DOHH2 (cell line): Measurements from ENCODE around the gene PCSK1N.

Experiments
- H3F3A ChIP-seq: fragments of 200-600 bp; sonication (generic), shearing (Covaris generic); 2 replicates; pipeline ENCODE4 v1.6.0; 2016; ENCODE audit warnings: antibody characterized with exemption, mild to moderate bottlenecking; ENCODE audit not compliant: control insufficient read depth, insufficient read depth
- H3K27ac ChIP-seq: fragments of 200-600 bp; sonication (generic); 2 replicates; pipeline ENCODE4 v1.5.1; 2014; ENCODE audit warnings: low read depth, mild to moderate bottlenecking, low read length, moderate library complexity
- H3K27me3 ChIP-seq: fragments of 200-600 bp; sonication (generic); 2 replicates; pipeline ENCODE4 v1.6.1; 2014; ENCODE audit warnings: mild to moderate bottlenecking, low read length, mixed read lengths; ENCODE audit not compliant: control insufficient read depth
- H3K36me3 ChIP-seq: fragments of 200-600 bp; sonication (generic); 2 replicates; pipeline ENCODE4 v1.6.1; 2014; ENCODE audit warnings: mild to moderate bottlenecking, low read length, moderate library complexity, mixed read lengths; ENCODE audit not compliant: control insufficient read depth
- H3K4me1 ChIP-seq: fragments of 200-600 bp; sonication (generic); 2 replicates; pipeline ENCODE4 v1.6.1; 2014; ENCODE audit warnings: mild to moderate bottlenecking, low read length, mixed read lengths; ENCODE audit not compliant: control insufficient read depth
- H3K4me2 ChIP-seq: fragments of 200-600 bp; sonication (generic); 2 replicates; pipeline ENCODE4 v1.6.0; 2014; ENCODE audit warnings: mild to moderate bottlenecking, low read length, moderate library complexity
- H3K4me3 ChIP-seq: fragments of 200-600 bp; sonication (generic); 2 replicates; pipeline ENCODE4 v1.5.1; 2014; ENCODE audit warnings: mild to moderate bottlenecking, low read length, mixed read lengths
- H3K79me2 ChIP-seq: fragments of 200-600 bp; sonication (generic); 2 replicates; pipeline ENCODE4 v1.6.1; 2014; ENCODE audit warnings: mild to moderate bottlenecking, low read length, mixed read lengths; ENCODE audit not compliant: control insufficient read depth
- H3K9me2 ChIP-seq: fragments of 200-600 bp; sonication (generic); replicated peaks from 2 replicates; pipeline ENCODE4 v1.6.1; 2014; ENCODE audit warnings: mild to moderate bottlenecking, low read length, mixed read lengths; ENCODE audit not compliant: control insufficient read depth
- H3K9me3 ChIP-seq: fragments of 200-600 bp; sonication (generic); 2 replicates; pipeline ENCODE4 v1.6.1; 2014; ENCODE audit warnings: antibody characterized with exemption, low read length, mixed read lengths; ENCODE audit not compliant: control insufficient read depth, insufficient read depth
- H4K20me1 ChIP-seq: fragments of 200-600 bp; sonication (generic); 2 replicates; pipeline ENCODE4 v1.6.0; 2014; ENCODE audit warnings: low read depth, mild to moderate bottlenecking, antibody characterized with exemption, low read length, moderate library complexity; ENCODE audit not compliant: control insufficient read depth, insufficient read depth
- EZH2phosphoT487 ChIP-seq: fragments of 200-600 bp; sonication (generic); IDR thresholded peaks from 2 replicates; pipeline ENCODE4 v1.6.1; 2017; ENCODE audit warnings: borderline replicate concordance, mild to moderate bottlenecking, antibody characterized with exemption, low read length, moderate library complexity, mixed read lengths
- TF ChIP-seq, protein P1 (sequence below): fragments of 200-600 bp; sonication (generic); IDR thresholded peaks from one replicate; pipeline ENCODE4 v1.5.1; 2014; ENCODE audit warnings: antibody characterized with exemption, mild to moderate bottlenecking, low read depth, low read length; ENCODE audit not compliant: poor library complexity, severe bottlenecking

PCSK1N gene

DNA sequence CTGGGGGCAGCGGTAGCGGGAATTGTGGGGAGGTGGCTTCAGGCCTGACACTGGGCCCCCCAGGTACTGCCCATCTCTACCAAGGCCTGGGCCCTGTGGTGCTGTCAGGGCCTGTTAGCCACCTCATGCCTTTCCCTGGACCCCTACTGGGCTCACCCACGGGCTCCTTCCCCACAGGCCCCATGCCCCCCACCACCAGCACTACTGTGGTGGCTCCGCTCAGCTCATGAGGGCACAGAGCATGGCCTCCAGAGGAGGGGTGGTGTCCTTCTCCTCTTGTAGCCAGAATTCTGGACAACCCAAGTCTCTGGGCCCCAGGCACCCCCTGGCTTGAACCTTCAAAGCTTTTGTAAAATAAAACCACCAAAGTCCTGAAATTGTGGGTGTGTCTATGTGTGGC is 41.5 kb downstream of the PCSK1N start:
- no peak overlapping the region for H3K4me2 ChIP-seq
- H3F3A ChIP-seq = no peaks in the 10 kb centered on the region
- no peak overlapping the region for H3K27ac ChIP-seq
- no peaks in the 10 kb centered on the region for H4K20me1 ChIP-seq
- H3K9me2 ChIP-seq = no peaks in the 10 kb centered on the region
- no peaks in the 10 kb centered on the region for H3K9me3 ChIP-seq
- no peaks in the 10 kb centered on the region for H3K36me3 ChIP-seq
- no peak overlapping the region for H3K4me3 ChIP-seq
- no peaks in the 10 kb centered on the region for H3K4me1 ChIP-seq
- TF ChIP-seq, protein P1, sequence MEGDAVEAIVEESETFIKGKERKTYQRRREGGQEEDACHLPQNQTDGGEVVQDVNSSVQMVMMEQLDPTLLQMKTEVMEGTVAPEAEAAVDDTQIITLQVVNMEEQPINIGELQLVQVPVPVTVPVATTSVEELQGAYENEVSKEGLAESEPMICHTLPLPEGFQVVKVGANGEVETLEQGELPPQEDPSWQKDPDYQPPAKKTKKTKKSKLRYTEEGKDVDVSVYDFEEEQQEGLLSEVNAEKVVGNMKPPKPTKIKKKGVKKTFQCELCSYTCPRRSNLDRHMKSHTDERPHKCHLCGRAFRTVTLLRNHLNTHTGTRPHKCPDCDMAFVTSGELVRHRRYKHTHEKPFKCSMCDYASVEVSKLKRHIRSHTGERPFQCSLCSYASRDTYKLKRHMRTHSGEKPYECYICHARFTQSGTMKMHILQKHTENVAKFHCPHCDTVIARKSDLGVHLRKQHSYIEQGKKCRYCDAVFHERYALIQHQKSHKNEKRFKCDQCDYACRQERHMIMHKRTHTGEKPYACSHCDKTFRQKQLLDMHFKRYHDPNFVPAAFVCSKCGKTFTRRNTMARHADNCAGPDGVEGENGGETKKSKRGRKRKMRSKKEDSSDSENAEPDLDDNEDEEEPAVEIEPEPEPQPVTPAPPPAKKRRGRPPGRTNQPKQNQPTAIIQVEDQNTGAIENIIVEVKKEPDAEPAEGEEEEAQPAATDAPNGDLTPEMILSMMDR = no peak
- no peak for TF ChIP-seq EZH2phosphoT487
- no peaks in the 10 kb centered on the region for H3K79me2 ChIP-seq
- H3K27me3 ChIP-seq = no peaks in the 10 kb centered on the region

DNA sequence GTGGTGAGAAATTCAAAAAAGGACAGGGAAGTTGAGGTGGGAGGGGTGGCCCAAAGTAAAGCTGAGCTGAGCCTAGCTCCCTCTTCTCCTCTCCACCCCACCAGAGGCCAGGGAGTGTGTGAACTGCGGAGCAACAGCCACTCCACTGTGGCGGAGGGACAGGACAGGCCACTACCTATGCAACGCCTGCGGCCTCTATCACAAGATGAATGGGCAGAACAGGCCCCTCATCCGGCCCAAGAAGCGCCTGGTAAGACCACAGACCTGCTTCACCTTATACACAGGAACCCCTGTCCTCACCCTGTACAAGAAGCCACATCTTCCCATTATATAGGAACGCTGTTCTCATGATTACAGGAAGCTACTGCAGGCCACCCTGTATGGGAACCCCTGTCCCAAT is 43.2 kb downstream of the PCSK1N start:
- Histone ChIP-seq H3K4me3 (no peak overlapping the region), H3K79me2 (no peaks in the 10 kb centered on the region), H3K27me3 (no peaks in the 10 kb centered on the region), H3F3A (no peaks in the 10 kb centered on the region), H3K36me3 (no peaks in the 10 kb centered on the region), H3K4me1 (no peaks in the 10 kb centered on the region), H4K20me1 (no peaks in the 10 kb centered on the region), H3K9me2 (no peaks in the 10 kb centered on the region), H3K9me3 (no peaks in the 10 kb centered on the region), H3K27ac (no peak overlapping the region), H3K4me2 (no peak overlapping the region)
- TF ChIP-seq, protein P1 = no peak
- TF ChIP-seq EZH2phosphoT487 = no peak

DNA sequence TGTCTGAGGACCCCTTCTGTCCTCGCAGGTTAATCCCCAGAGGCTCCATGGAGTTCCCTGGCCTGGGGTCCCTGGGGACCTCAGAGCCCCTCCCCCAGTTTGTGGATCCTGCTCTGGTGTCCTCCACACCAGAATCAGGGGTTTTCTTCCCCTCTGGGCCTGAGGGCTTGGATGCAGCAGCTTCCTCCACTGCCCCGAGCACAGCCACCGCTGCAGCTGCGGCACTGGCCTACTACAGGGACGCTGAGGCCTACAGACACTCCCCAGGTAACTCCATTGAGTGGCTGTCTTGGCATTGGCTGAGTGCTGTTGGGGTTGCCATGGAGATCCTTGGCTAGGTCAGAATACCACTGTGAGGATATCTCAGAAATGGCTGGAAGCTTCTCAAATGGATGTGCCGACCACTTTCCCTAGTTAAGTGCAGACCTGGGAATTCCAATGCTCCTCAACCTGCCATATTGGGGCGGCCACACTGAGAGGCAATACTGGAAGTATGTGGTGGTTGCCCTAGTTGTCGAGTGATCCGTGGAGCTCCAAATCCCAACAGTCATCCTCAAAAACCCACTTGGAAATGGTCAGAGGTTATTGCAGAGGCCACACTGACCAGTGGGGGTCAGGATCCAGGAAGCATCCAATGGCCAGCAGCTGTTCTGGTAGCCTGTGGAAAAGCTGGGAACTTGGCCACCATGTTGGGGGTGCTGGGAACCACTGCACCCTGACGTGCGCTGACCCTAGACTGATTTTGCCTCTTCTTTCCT is 44.2 kb downstream of the PCSK1N start:
- Histone ChIP-seq H3K27me3 (no peaks in the 10 kb centered on the region), H3K9me3 (no peaks in the 10 kb centered on the region), H3K79me2 (no peaks in the 10 kb centered on the region)

More for the DNA sequence above, 44.2 kb downstream of the PCSK1N start:
- Histone ChIP-seq H3F3A (no peaks in the 10 kb centered on the region), H3K4me1 (no peaks in the 10 kb centered on the region), H3K36me3 (no peaks in the 10 kb centered on the region), H3K4me2 (no peak overlapping the region), H4K20me1 (no peaks in the 10 kb centered on the region), H3K9me2 (no peaks in the 10 kb centered on the region), H3K4me3 (no peak overlapping the region), H3K27ac (no peak overlapping the region)
- TF ChIP-seq, protein P1 = no peak
- TF ChIP-seq EZH2phosphoT487 = no peak
